PC-9 (cell line): Measurements from ENCODE around the gene KCNIP1. TPM values are rescaled to one million over a fixed set of nuclear protein-coding genes. Genes with fewer than 3 reads are reported as not detected.
"Not testable (repeated sequence)": the region's sequence is repeated elsewhere in the genome, so short reads cannot be mapped to it uniquely, and the experiment has no call there.

Source experiments
- BruUV-seq: library from RNA; stranded (reverse); fragments of 400-500 nt; replicated peaks from 2 replicates; lab custom pipeline; 2021; lab: Mats Ljungman, UMichigan
- CTCF ChIA-PET: fragments of 300-600 bp; sonication (Branson Sonifier 250); formaldehyde crosslinking; loops from one replicate; lab custom pipeline; 2022; ENCODE audit warnings: antibody characterized with exemption; lab: Charles Lee
- POLR2A ChIA-PET: fragments of 300-600 bp; sonication (Branson Sonifier 250); formaldehyde crosslinking; loops from one replicate; lab custom pipeline; 2022; ENCODE audit warnings: antibody characterized with exemption; ENCODE audit not compliant: unreplicated experiment; lab: Charles Lee
- DNase-seq, 2 experiments: peaks; one replicate each; pipeline versions ENCODE4 v3.0.0 to v3.0.0-alpha.2; 2015 to 2022; ENCODE audit warnings: mixed read lengths in 1 of 2
- H2AFZ ChIP-seq: fragments of 200-600 bp; sonication (generic); 2 replicates; pipeline ENCODE4 v1.8.1; 2017; ENCODE audit warnings: antibody characterized with exemption
- H3F3A ChIP-seq: fragments of 200-600 bp; sonication (generic); 2 replicates; pipeline ENCODE4 v1.8.1; 2017; ENCODE audit warnings: antibody characterized with exemption, mild to moderate bottlenecking, low read depth; ENCODE audit not compliant: insufficient read depth
- H3K27ac ChIP-seq: fragments of 200-600 bp; sonication (generic); 2 replicates; pipeline ENCODE4 v1.6.1; 2016; ENCODE audit warnings: mixed run types
- H3K27me3 ChIP-seq: fragments of 200-600 bp; sonication (generic); 2 replicates; pipeline ENCODE4 v1.6.1; 2016; ENCODE audit warnings: low read depth, mixed run types; ENCODE audit not compliant: insufficient read depth
- H3K36me3 ChIP-seq: fragments of 200-600 bp; sonication (generic); 2 replicates; pipeline ENCODE4 v1.6.1; 2016; ENCODE audit warnings: low read depth, mixed run types
- H3K4me1 ChIP-seq: fragments of 200-600 bp; sonication (generic); replicated peaks from 2 replicates; pipeline ENCODE4 v1.6.1; 2016; ENCODE audit warnings: mixed run types; ENCODE audit not compliant: insufficient read depth
- H3K4me2 ChIP-seq: fragments of 200-600 bp; sonication (generic); 2 replicates; pipeline ENCODE4 v1.6.1; 2017; ENCODE audit warnings: mixed run types
- H3K4me3 ChIP-seq: fragments of 200-600 bp; sonication (generic); 2 replicates; pipeline ENCODE4 v1.6.1; 2016; ENCODE audit warnings: mixed run types
- H3K79me2 ChIP-seq: fragments of 200-600 bp; sonication (generic); 2 replicates; pipeline ENCODE4 v1.6.1; 2017; ENCODE audit warnings: low read depth, mixed run types
- H3K9me2 ChIP-seq: fragments of 200-600 bp; sonication (generic); 2 replicates; pipeline ENCODE4 v1.8.1; 2017; ENCODE audit warnings: mild to moderate bottlenecking; ENCODE audit not compliant: insufficient read depth
- H3K9me3 ChIP-seq: fragments of 200-600 bp; sonication (generic); 2 replicates; pipeline ENCODE4 v1.8.1; 2016; ENCODE audit warnings: low read depth; ENCODE audit not compliant: insufficient read depth
- H4K20me1 ChIP-seq: fragments of 200-600 bp; sonication (generic); 2 replicates; pipeline ENCODE4 v1.8.1; 2017; ENCODE audit not compliant: insufficient read depth
- CTCF ChIP-seq: fragments of 200-600 bp; sonication (generic); conservative IDR thresholded peaks from 2 replicates; pipeline ENCODE4 v1.6.1; 2017; ENCODE audit warnings: mixed run types, antibody characterized with exemption, mild to moderate bottlenecking, moderate library complexity
- EZH2 ChIP-seq: fragments of 200-600 bp; sonication (generic); IDR thresholded peaks from 2 replicates; pipeline ENCODE4 v1.8.0; 2017; ENCODE audit warnings: antibody characterized with exemption, low read depth
- intact Hi-C: fragments of 100-400 bp; cut with micrococcal nuclease; formaldehyde crosslinking; loops from one replicate; pipeline ENCODE4 v1.10.0; 2022; ENCODE audit not compliant: unreplicated experiment
- total RNA-seq: library from RNA; stranded (reverse); gene quantifications from 2 replicates; pipeline ENCODE4 v1.2.3, GENCODE V29; 2021

KCNIP1 gene
- total RNA-seq, 1 experiment from 2014 or later, result not detected

- no peak for DNase-seq
- Histone ChIP-seq H3K4me1 (no peaks in the 10 kb centered on the region), H3K27me3 (no peaks in the 10 kb centered on the region), H4K20me1 (no peaks in the 10 kb centered on the region), H3K9me3 (peaks cover 3% of the 10 kb centered on the region; the same call in 1 of the 2 replicates), H3K27ac (no peak overlapping the region), H3K4me3 (no peak overlapping the region), H3F3A (no peaks in the 10 kb centered on the region), H3K79me2 (no peaks in the 10 kb centered on the region), H3K36me3 (no peaks in the 10 kb centered on the region), H2AFZ (no peak overlapping the region), H3K4me2 (no peak overlapping the region), H3K9me2 (no peaks in the 10 kb centered on the region)
- POLR2A ChIA-PET, result no interaction called here
- BruUV-seq, result no TSS peak
- CTCF ChIA-PET, result no interaction called here
- TF ChIP-seq CTCF (no peak), EZH2 (no peak)
- intact Hi-C loops, result no loop called here
Measured at GRCh38 chr5:170546282-170546681, 42.5 kb downstream of the KCNIP1 start.

- H3K27ac ChIP-seq, H3F3A ChIP-seq, intact Hi-C loops, H3K4me2 ChIP-seq, CTCF ChIA-PET, POLR2A ChIA-PET, H3K36me3 ChIP-seq, H3K4me1 ChIP-seq, H2AFZ ChIP-seq, H3K4me3 ChIP-seq, DNase-seq, H3K9me3 ChIP-seq, H3K27me3 ChIP-seq, BruUV-seq, H4K20me1 ChIP-seq, H3K9me2 ChIP-seq, H3K79me2 ChIP-seq: not testable (repeated sequence)
Measured at GRCh38 chr5:170550382-170550781, 46.6 kb downstream of the KCNIP1 start.

- Histone ChIP-seq H2AFZ (no peak overlapping the region), H3K27ac (no peak overlapping the region), H3K4me3 (no peak overlapping the region), H3K4me2 (no peak overlapping the region), H3K9me2 (no peaks in the 10 kb centered on the region), H3K27me3 (no peaks in the 10 kb centered on the region; the same call in 1 of the 2 replicates), H3K9me3 (no peaks in the 10 kb centered on the region), H4K20me1 (no peaks in the 10 kb centered on the region), H3F3A (no peaks in the 10 kb centered on the region), H3K79me2 (no peaks in the 10 kb centered on the region), H3K4me1 (no peaks in the 10 kb centered on the region), H3K36me3 (no peaks in the 10 kb centered on the region)
- DNase-seq, result no peak
- ChIA-PET CTCF (no interaction called here), POLR2A (no interaction called here)
- TF ChIP-seq CTCF, result no peak
- TF ChIP-seq EZH2, result no peak
- intact Hi-C loops, result no loop called here
- BruUV-seq, result no TSS peak
Measured at GRCh38 chr5:170551076-170551475, 47.3 kb downstream of the KCNIP1 start.

GRCh38 chr5:170551622-170552021 lies 47.8 kb downstream of the KCNIP1 start:
- CTCF ChIA-PET, result no interaction called here
- TF ChIP-seq CTCF (no peak), EZH2 (no peak)
- Histone ChIP-seq H3K9me3 (no peaks in the 10 kb centered on the region), H3K9me2 (no peaks in the 10 kb centered on the region), H4K20me1 (no peaks in the 10 kb centered on the region), H2AFZ (no peak overlapping the region), H3K27me3 (no peaks in the 10 kb centered on the region; the same call in 1 of the 2 replicates), H3K36me3 (no peaks in the 10 kb centered on the region), H3K4me2 (no peak overlapping the region), H3K27ac (no peak overlapping the region), H3F3A (no peaks in the 10 kb centered on the region), H3K79me2 (no peaks in the 10 kb centered on the region), H3K4me3 (no peak overlapping the region), H3K4me1 (no peaks in the 10 kb centered on the region)
- BruUV-seq, result no TSS peak
- DNase-seq, result no peak
- POLR2A ChIA-PET, result no interaction called here
- intact Hi-C loops, result no loop called here
